ENCODE data around the gene HEBP2.
A peak's percentile ranks its signal among the peaks of the same experiment; 100 is the strongest.

The HEBP2 gene

GRCh38 chr6:138455746-138456400, 51.9 kb downstream of the HEBP2 start:
- DNase-seq, result peak; percentile 41

DNA sequence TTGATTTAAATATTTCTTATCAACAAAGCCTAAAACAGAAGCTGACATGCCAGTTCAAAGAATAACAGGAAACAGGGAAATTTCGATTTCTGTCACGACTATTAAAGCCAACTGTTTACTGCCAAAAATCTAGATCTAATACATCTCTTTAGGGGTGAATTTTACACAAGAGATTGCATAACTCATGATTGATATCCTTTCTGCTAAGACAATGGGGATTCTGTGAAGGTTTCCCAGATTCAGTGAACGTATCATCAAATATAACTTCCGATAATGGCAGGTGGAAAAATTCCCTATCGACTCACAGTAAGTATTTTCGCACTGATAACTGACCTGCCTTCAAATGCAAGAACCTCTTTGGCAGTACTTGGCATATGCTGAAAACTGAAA, 52.4 kb downstream of the HEBP2 start:
- no peak for DNase-seq

- DNase-seq, result no peak
Observed at GRCh38 chr6:138461647-138462046, 57.6 kb downstream of the HEBP2 start.

DNA sequence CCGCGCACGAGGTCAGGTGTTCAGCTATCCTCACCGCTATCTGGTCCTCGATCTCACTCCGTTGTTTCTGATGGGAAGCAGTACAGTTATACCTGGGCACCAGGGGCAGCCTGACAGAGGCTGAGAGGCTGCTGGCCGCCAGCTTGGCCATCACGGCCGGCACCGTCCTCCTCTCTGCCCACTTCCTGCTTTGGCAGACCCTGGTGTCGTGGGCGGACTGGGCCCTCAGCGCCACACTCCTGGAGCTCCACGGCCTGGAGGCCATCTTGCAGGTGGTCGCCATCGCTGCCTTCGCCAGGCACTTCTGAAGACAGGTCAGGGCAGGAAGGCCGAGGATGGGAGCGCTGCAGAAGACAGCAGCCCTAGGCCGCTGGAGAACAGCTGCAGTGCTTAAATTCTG, 60.1 kb downstream of the HEBP2 start:
- no peak for DNase-seq

DNA sequence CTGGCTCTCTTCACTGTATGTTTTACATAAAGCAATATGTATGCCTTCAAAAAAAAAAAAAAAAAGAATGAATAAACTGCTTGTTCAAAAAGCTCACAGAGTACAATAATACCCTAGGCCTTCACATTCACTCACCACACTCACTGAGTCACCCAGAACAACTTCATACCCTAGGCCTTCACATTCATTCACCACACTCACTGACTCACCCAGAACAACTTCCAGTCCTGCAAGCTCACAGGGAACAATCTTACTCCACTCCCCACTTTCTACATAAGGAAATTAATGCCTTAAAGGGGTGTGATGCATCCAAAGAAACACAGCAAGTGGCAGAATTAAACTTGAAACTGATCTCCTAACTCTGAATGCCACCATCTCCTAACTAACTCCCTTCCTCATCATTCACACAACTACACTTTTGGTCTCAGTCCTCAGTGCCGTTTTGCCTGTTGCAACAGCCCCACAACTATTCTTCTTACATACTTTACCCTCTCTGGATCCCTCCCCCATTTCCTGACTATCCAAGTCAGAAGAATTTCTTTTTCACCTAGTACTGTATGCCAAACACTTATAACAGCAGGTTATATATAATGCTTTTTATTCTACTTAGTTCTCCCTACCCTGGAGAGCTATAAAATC, 61.1 kb downstream of the HEBP2 start:
- no peak for DNase-seq

DNA sequence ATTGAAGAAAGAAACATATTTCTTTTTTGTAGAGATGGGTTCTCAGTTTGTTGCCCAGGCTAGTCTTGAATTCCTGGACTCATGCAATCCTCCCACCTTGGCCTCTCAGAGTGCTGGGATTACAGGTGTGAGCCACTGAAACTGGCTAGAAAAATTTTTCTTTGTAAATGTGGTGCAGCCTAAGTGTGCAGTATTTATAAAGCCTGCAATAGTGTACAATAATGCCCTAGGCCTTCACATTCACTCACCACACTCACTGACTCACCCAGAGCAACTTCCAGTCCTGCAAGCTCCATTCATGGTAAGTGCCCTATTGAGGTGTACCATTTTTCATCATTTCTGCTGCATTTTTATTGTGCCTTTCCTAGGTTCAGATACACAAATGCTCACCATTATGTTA, 63.9 kb downstream of the HEBP2 start:
- DNase-seq, result no peak

- DNase-seq, result no peak
Observed at GRCh38 chr6:138468320-138469015, 64.4 kb downstream of the HEBP2 start.

Measured in CD4-positive, alpha-beta T cell treated with Interferon gamma for 1 hour (primary cell).